GM12878 (cell line): ENCODE data around the gene ME3. TPM values are rescaled to one million over a fixed set of nuclear protein-coding genes. Genes with fewer than 3 reads are reported as not detected.

Source experiments
- ATAC-seq: fragments of 200-7000 bp; cut with Tn5 transposase; 3 replicates; pipeline ENCODE4 v1.9.1; 2020; ENCODE audit warnings: mild to moderate bottlenecking, moderate library complexity
- BruUV-seq: library from RNA; stranded (reverse); fragments of 400-500 nt; replicated peaks from 2 replicates; lab custom pipeline; 2021; lab: Mats Ljungman, UMichigan
- CTCF ChIA-PET: fragments of 300-600 bp; sonication (Branson Sonifier 250); formaldehyde crosslinking; extraction: SDS; loops from one replicate; lab custom pipeline; 2021; ENCODE audit warnings: inconsistent platforms; lab: Yijun Ruan, JAX
- POLR2A ChIA-PET: fragments of 350-600 bp; formaldehyde crosslinking; extraction: SDS; loops from one replicate; lab custom pipeline; 2021; ENCODE audit warnings: inconsistent platforms; lab: Charles Lee
- RAD21 ChIA-PET: fragments of 300-600 bp; sonication (Branson Sonifier 250); formaldehyde crosslinking; loops from one replicate; lab custom pipeline; 2023; ENCODE audit warnings: antibody characterized with exemption; ENCODE audit not compliant: unreplicated experiment; lab: Charles Lee
- SMC1A ChIA-PET: fragments of 300-600 bp; sonication (Branson Sonifier 250); formaldehyde crosslinking; loops from one replicate; lab custom pipeline; 2023; ENCODE audit not compliant: unreplicated experiment, uncharacterized antibody; lab: Charles Lee
- DNase-seq: peaks from one replicate; pipeline ENCODE4 v3.0.0-alpha.2; 2011; ENCODE audit warnings: low read depth, low spot score
- FAIRE-seq: peaks from 3 replicates; lab custom pipeline; 2011; peaks lifted over from hg19 to GRCh38; lab: Jason Lieb, UNC
- H2AFZ ChIP-seq: 2 replicates; pipeline ENCODE4 v1.6.0; 2011; ENCODE audit warnings: low read depth, low read length, control low read depth; ENCODE audit not compliant: control insufficient read depth
- H3K27ac ChIP-seq: 2 replicates; pipeline ENCODE4 v1.5.1; 2011; ENCODE audit warnings: control low read depth; ENCODE audit not compliant: control insufficient read depth, insufficient read depth
- H3K27me3 ChIP-seq, 2 experiments: replicated peaks in 1 of 2; 2 replicates each; pipeline versions ENCODE4 v1.6.0 to v1.6.1; 2011; ENCODE audit warnings: low read length in 1 of 2; ENCODE audit not compliant: control insufficient read depth in 2 of 2, insufficient read depth in 2 of 2
- H3K36me3 ChIP-seq, 2 experiments: 2 replicates each; pipeline ENCODE4 v1.5.1; 2011; ENCODE audit warnings: low read length in 1 of 2; ENCODE audit not compliant: control insufficient read depth in 2 of 2, insufficient read depth in 2 of 2
- H3K4me1 ChIP-seq: 2 replicates; pipeline ENCODE4 v1.6.1; 2011; ENCODE audit warnings: mild to moderate bottlenecking, low read length, moderate library complexity, mixed read lengths; ENCODE audit not compliant: control insufficient read depth, insufficient read depth
- H3K4me2 ChIP-seq: 2 replicates; pipeline ENCODE4 v1.6.0; 2011; ENCODE audit warnings: control low read depth; ENCODE audit not compliant: control insufficient read depth, insufficient read depth
- H3K4me3 ChIP-seq: fragments of 200-600 bp; sonication (generic); 2 replicates; pipeline ENCODE4 v1.5.1; 2016
- H3K79me2 ChIP-seq: 2 replicates; pipeline ENCODE4 v1.6.0; 2011; ENCODE audit warnings: low read length; ENCODE audit not compliant: control insufficient read depth, insufficient read depth
- H3K9ac ChIP-seq: 2 replicates; pipeline ENCODE4 v1.8.0; 2011; ENCODE audit warnings: low read length, control low read depth, mixed read lengths; ENCODE audit not compliant: control insufficient read depth, insufficient read depth
- H3K9me3 ChIP-seq: replicated peaks from 3 replicates; pipeline ENCODE4 v1.5.1; 2011; ENCODE audit warnings: mild to moderate bottlenecking, low read length; ENCODE audit not compliant: control insufficient read depth, insufficient read depth
- H4K20me1 ChIP-seq: 2 replicates; pipeline ENCODE4 v1.6.0; 2011; ENCODE audit not compliant: control insufficient read depth, insufficient read depth
- CEBPZ ChIP-seq: fragments of 150-350 bp; IDR thresholded peaks from 2 replicates; pipeline ENCODE4 v1.6.1; 2016; ENCODE audit warnings: low read depth, low read length
- CHD4 ChIP-seq: fragments of 200-600 bp; sonication (generic); IDR thresholded peaks from 2 replicates; pipeline ENCODE4 v1.6.1; 2016; ENCODE audit warnings: mild to moderate bottlenecking
- CREB1 ChIP-seq: IDR thresholded peaks from 2 replicates; pipeline ENCODE4 v1.6.1; 2012; ENCODE audit warnings: low read depth, mild to moderate bottlenecking, inconsistent platforms
- ESRRA ChIP-seq: IDR thresholded peaks from 2 replicates; pipeline ENCODE4 v1.6.1; 2012; ENCODE audit warnings: mild to moderate bottlenecking, low read length, improper control_type of control experiment
- FOS ChIP-seq: IDR thresholded peaks from 3 replicates; pipeline ENCODE4 v1.6.1; 2011; ENCODE audit warnings: borderline replicate concordance; ENCODE audit not compliant: insufficient read length; ENCODE audit errors: extremely low read depth
- HDAC6 ChIP-seq: fragments of 200-600 bp; sonication (generic); IDR thresholded peaks from one replicate; pipeline ENCODE4 v1.8.0; 2017; ENCODE audit warnings: antibody characterized with exemption; ENCODE audit not compliant: unreplicated experiment
- KLF5 ChIP-seq: fragments of 450-650 bp; IDR thresholded peaks from 2 replicates; pipeline ENCODE4 v1.6.1; 2014; ENCODE audit warnings: mild to moderate bottlenecking; ENCODE audit not compliant: partially characterized antibody
- MLLT1 ChIP-seq: fragments of 450-650 bp; IDR thresholded peaks from 2 replicates; pipeline ENCODE4 v1.6.1; 2016; ENCODE audit warnings: mild to moderate bottlenecking
- WRNIP1 ChIP-seq: IDR thresholded peaks from 2 replicates; pipeline ENCODE4 v1.6.1; 2011; ENCODE audit warnings: low read depth, low read length, improper control_type of control experiment, borderline replicate concordance
- ZNF274 ChIP-seq: IDR thresholded peaks from one replicate; pipeline ENCODE4 v1.8.0; 2011; ENCODE audit not compliant: insufficient read length, insufficient read depth
- WGBS: methylation state at CpG from one replicate; pipeline ENCODE4 v1.1.6; 2016; ENCODE audit warnings: low lambda C conversion rate; ENCODE audit not compliant: insufficient replicate concordance, insufficient coverage; ENCODE audit errors: missing lambda C conversion rate; 5-methylcytosine and 5-hydroxymethylcytosine counted together
- in situ Hi-C: fragments of 300-500 bp; cut with MboI; formaldehyde crosslinking; loops from 9 replicates; pipeline ENCODE4 v1.14.3; 2018; ENCODE audit warnings: mixed read lengths
- intact Hi-C: fragments of 100-400 bp; cut with micrococcal nuclease; formaldehyde crosslinking; loops from one replicate; pipeline ENCODE4 v1.14.2; 2022; ENCODE audit not compliant: unreplicated experiment
- polyA plus RNA-seq, 11 experiments: library from polyadenylated mRNA; depleted of rRNA in 4 of 11; unstranded in 6 of 11; stranded (reverse) in 5 of 11; fragments of >200 nt; fragmentation: Nextera tagmentation in 4 of 11; fragmentation: Illumina TruSeq in 1 of 11; extraction: Ambion mirVana in 4 of 11; extraction: Trizol in 1 of 11; gene quantifications; 1 replicate in 1 of 11; 2 replicates in 10 of 11; pipeline versions ENCODE4 v1.2.1 to v1.2.3, GENCODE V29; 2011 to 2016; ENCODE audit warnings: inconsistent platforms in 2 of 11, missing spikeins in 2 of 11, low read depth in 1 of 11
- total RNA-seq, 4 experiments: library from RNA; depleted of rRNA in 3 of 4; stranded (reverse); fragments of >200 nt in 3 of 4; fragmentation: Illumina TruSeq in 1 of 4; extraction: Trizol in 1 of 4; gene quantifications; 2 replicates each; pipeline versions ENCODE4 v1.2.1 to v1.2.3, GENCODE V29; 2013 to 2021

Gene ME3
- total and polyA plus RNA-seq, 10 of the 15 experiments (the other 5 are each of a cell fraction or from before 2014, with no cell fraction given) = 0.06 to 0.40 (median 0.19) TPM; not detected in 2

GRCh38 chr11:86686531-86686930 is 14.1 kb upstream of the ME3 start:
- CTCF ChIA-PET = interaction anchor here (2.1 kb wide), 1 partner anchor 78 kb away, joined by 8 read pairs; no protein-coding TSS in a partner anchor
- WGBS = 100% methylated on average over 1 of the region's 1 CpG
- POLR2A ChIA-PET = no interaction called here
- no peak overlapping the region for H3K4me2 ChIP-seq
- no peaks in the 10 kb centered on the region for H3K4me1 ChIP-seq
- no peaks in the 10 kb centered on the region for H4K20me1 ChIP-seq
- SMC1A ChIA-PET = no interaction called here
- no peak overlapping the region for H3K4me3 ChIP-seq
- no peak for DNase-seq
- BruUV-seq = no TSS peak
- intact Hi-C loops = no loop called here
- H3K27ac ChIP-seq = no peak overlapping the region
- no peak overlapping the region for H3K9ac ChIP-seq
- no peaks in the 10 kb centered on the region for H3K36me3 ChIP-seq
- H2AFZ ChIP-seq = no peak overlapping the region
- H3K79me2 ChIP-seq = no peaks in the 10 kb centered on the region
- TF ChIP-seq HDAC6 (no peak), KLF5 (no peak), FOS (no peak), CREB1 (no peak)
- RAD21 ChIA-PET = no interaction called here
- no peak for FAIRE-seq
- H3K27me3 ChIP-seq = peaks cover 0 to 2% of the 10 kb centered on the region in 2 experiments; a peak in 2 of 4 replicates
- in situ Hi-C loops = no loop called here
- H3K9me3 ChIP-seq = no peaks in the 10 kb centered on the region
- no peak for ATAC-seq

DNA sequence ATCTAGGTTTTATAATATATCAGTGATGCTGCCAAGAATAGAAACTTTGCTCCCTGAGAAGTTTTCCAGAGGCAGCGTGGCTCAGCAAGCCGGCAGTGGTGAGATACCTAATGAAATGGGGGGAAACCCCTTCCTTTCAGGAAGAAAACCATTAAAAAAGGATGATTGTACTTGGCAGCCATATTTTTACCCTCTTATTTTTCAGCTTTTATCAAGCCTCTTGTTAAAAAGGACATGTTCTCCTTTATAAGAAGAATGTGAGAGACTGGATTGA is 9.0 kb upstream of the ME3 start:
- Histone ChIP-seq H4K20me1 (no peaks in the 10 kb centered on the region), H3K9ac (no peak overlapping the region), H3K9me3 (no peaks in the 10 kb centered on the region), H2AFZ (no peak overlapping the region), H3K4me1 (no peaks in the 10 kb centered on the region), H3K27ac (no peak overlapping the region), H3K79me2 (no peaks in the 10 kb centered on the region), H3K4me3 (no peak overlapping the region), H3K4me2 (no peak overlapping the region), H3K36me3 (no peaks in the 10 kb centered on the region), H3K27me3 (peaks cover 2% of the 10 kb centered on the region in 2 experiments; a peak in 2 of 4 replicates)
- intact Hi-C loops = no loop called here
- TF ChIP-seq WRNIP1 (no peak), ESRRA (no peak), MLLT1 (no peak), CHD4 (no peak), ZNF274 (no peak), CEBPZ (no peak)
- no peak for ATAC-seq
- no peak for DNase-seq
- 0% methylated on average over 2 of the region's 2 CpGs for WGBS
- ChIA-PET RAD21 (no interaction called here), SMC1A (interaction anchor here (0.8 kb wide), 1 partner anchor 196 kb away, joined by 3 read pairs; no protein-coding TSS in a partner anchor), CTCF (interaction anchor here (1.4 kb wide), 1 partner anchor 73 kb away, joined by 3 read pairs; no protein-coding TSS in a partner anchor), POLR2A (interaction anchor here (0.8 kb wide), 1 partner anchor 223 kb away, joined by 3 read pairs; no protein-coding TSS in a partner anchor)
- BruUV-seq = no TSS peak
- no peak for FAIRE-seq
- in situ Hi-C loops = no loop called here
